ENCODE data around the gene SLC16A7. TPM values are rescaled to one million over a fixed set of nuclear protein-coding genes. Genes with fewer than 3 reads are reported as not detected.

SLC16A7 gene
- total RNA-seq (2013; cell fraction: nucleolus; rRNA removed): 27.9 and 41.1 TPM in 2 replicates
- total RNA-seq (2014; rRNA removed) (11.0 and 11.1 TPM in 2 replicates), total RNA-seq (2014; rRNA removed; fragmentation: Illumina TruSeq; extraction: Trizol) (11.9 and 12.9 TPM in 2 replicates), total RNA-seq (2021) (10.6 and 12.5 TPM in 2 replicates), polyA plus RNA-seq (2011; rRNA removed) (10.7 and 15.6 TPM in 2 replicates), polyA plus RNA-seq (2014; fragmentation: Illumina TruSeq; extraction: Trizol) (5.1 and 6.5 TPM in 2 replicates), polyA plus RNA-seq (2014; fragmentation: Nextera tagmentation; extraction: Ambion mirVana) (1 to 10 TPM; 1.5 to 4.2 TPM), polyA plus RNA-seq (2014; rRNA removed) (4.7 and 5.3 TPM in 2 replicates), polyA plus RNA-seq (2016; fragmentation: Nextera tagmentation; extraction: Ambion mirVana) (1 to 10 TPM; 5.2 to 6.8 TPM), polyA minus RNA-seq (2011; rRNA and poly(A)+ RNA removed) (27.7 and 35.1 TPM in 2 replicates), Bru-seq, nascent RNA (percentile 58 among the genes with signal in this experiment), BruChase-seq, experiment 1, labeled RNA remaining after a 6-hour chase (percentile 50 among the genes with signal in this experiment), BruChase-seq, experiment 2, labeled RNA remaining after a 2-hour chase (percentile 54 among the genes with signal in this experiment)
- polyA plus RNA-seq (2011; ENCODE audit: low read depth): 1.4 TPM
- 4.0 and 6.3 TPM in 2 replicates for polyA plus RNA-seq (2011; cell fraction: cytosol; rRNA removed)
- polyA plus RNA-seq (2011; cell fraction: nucleus; rRNA removed): 8.6 TPM in 2 replicates
- polyA plus RNA-seq (2012): 2.8 and 2.9 TPM in 2 replicates
- 9.2 and 12.3 TPM in 2 replicates for polyA minus RNA-seq (2011; cell fraction: cytosol; rRNA and poly(A)+ RNA removed)
- 36.3 and 47.2 TPM in 2 replicates for polyA minus RNA-seq (2011; cell fraction: nucleus; rRNA and poly(A)+ RNA removed)
- long read RNA-seq, experiment 1, partial matches to known transcripts: 0 of 1 reads
- long read RNA-seq, experiment 1, other reads (novel, unspliced or antisense): 0 of 1 reads
- long read RNA-seq, experiment 2, transcript SLC16A7-203 (6 exons, 1,969 nt): major isoform, 7 of 12 reads
- long read RNA-seq, experiment 2, partial matches to known transcripts: 0 of 12 reads
- long read RNA-seq, experiment 2, other reads (novel, unspliced or antisense): 5 of 12 reads

- TSS peak; percentile 49 for BruUV-seq (replicated peaks)
- WGBS (ENCODE audit: insufficient coverage, insufficient replicate concordance, low lambda C conversion rate, missing lambda C conversion rate): under 1% methylated on average over 38 of the region's 61 CpGs
- in situ Hi-C loops (cut with MboI) (no loop called here), intact Hi-C loops (cut with micrococcal nuclease; ENCODE audit: unreplicated experiment) (loop anchor here (5.0 kb wide), 2 partner anchors 181 to 196 kb away; no protein-coding TSS in a partner anchor)
- SMC1A ChIA-PET (ENCODE audit: uncharacterized antibody, unreplicated experiment): interaction anchor here (1.7 kb wide), 1 partner anchor 9 kb away, joined by 3 read pairs; no protein-coding TSS in a partner anchor
- Histone ChIP-seq H3K36me3 (ENCODE audit: control insufficient read depth in 2 of 2, insufficient read depth in 2 of 2, low read length in 1 of 2) (no peaks in the 10 kb centered on the region), H3K27me3 (replicated peaks in 1 of 2; ENCODE audit: control insufficient read depth in 2 of 2, insufficient read depth in 2 of 2, low read length in 1 of 2) (no peaks in the 10 kb centered on the region), H3K79me2 (ENCODE audit: control insufficient read depth, insufficient read depth, low read length) (no peaks in the 10 kb centered on the region; the same call in none of the 2 replicates), H3K9ac (ENCODE audit: control insufficient read depth, insufficient read depth, low read length) (peak within 1 kb of the TSS; percentile 82), H3K9me3 (replicated peaks; ENCODE audit: control insufficient read depth, insufficient read depth, low read length) (no peaks in the 10 kb centered on the region), H2AFZ (ENCODE audit: control insufficient read depth, low read depth, low read length) (peak within 1 kb of the TSS; percentile 95), H3K4me1 (ENCODE audit: control insufficient read depth, insufficient read depth, low read length) (no peaks in the 10 kb centered on the region), H3K4me3 (peak within 1 kb of the TSS; percentile 87), H3K4me2 (ENCODE audit: control insufficient read depth, insufficient read depth) (peak within 1 kb of the TSS; percentile 86), H3K27ac (ENCODE audit: control insufficient read depth, insufficient read depth) (peak within 1 kb of the TSS; percentile 89), H4K20me1 (ENCODE audit: control insufficient read depth, insufficient read depth) (no peaks in the 10 kb centered on the region)
- peak; percentile 72 for ATAC-seq
- FAIRE-seq: no peak
- CTCF ChIA-PET: no interaction called here
- RAD21 ChIA-PET (ENCODE audit: unreplicated experiment): interaction anchor here (1.5 kb wide), 1 partner anchor 41 kb away, joined by 3 read pairs; no protein-coding TSS in a partner anchor
- POLR2A ChIA-PET: no interaction called here
- no peak for DNase-seq (ENCODE audit: low read depth, low spot score)
- TF ChIP-seq TBL1XR1 (IDR thresholded peaks at IDR 0.05; ENCODE audit: low read depth, low read length) (0 out of 2 replicates have a peak, but pooled peaks have one; percentile 9), DPF2 (IDR thresholded peaks at IDR 0.05) (0 out of 2 replicates have a peak, but pooled peaks have one; percentile 27), TAF1 (IDR thresholded peaks at IDR 0.05; ENCODE audit: borderline replicate concordance, low read depth, low read length) (peak; percentile 83; the same call in 1 of the 2 replicates), MXI1 (IDR thresholded peaks at IDR 0.05; ENCODE audit: low read depth, low read length) (peak; percentile 35; the same call in 1 of the 2 replicates), POLR2AphosphoS5 (IDR thresholded peaks at IDR 0.05; ENCODE audit: low read length) (0 out of 2 replicates have a peak, but pooled peaks have one; percentile 18), NKRF (conservative IDR thresholded peaks at IDR 0.05) (peak; percentile 46; the same call in 1 of the 2 replicates), BHLHE40 (IDR thresholded peaks at IDR 0.05; ENCODE audit: borderline replicate concordance in 1 of 2, low read depth in 2 of 2, low read length in 1 of 2) (peak; percentile 65 to 84; a peak in 3 of 4 replicates), SPI1 (IDR thresholded peaks at IDR 0.05; ENCODE audit: borderline replicate concordance, insufficient read depth, low read depth, low read length) (no peak), E4F1 (IDR thresholded peaks at IDR 0.05; ENCODE audit: borderline replicate concordance, partially characterized antibody) (no peak), MEF2A (IDR thresholded peaks at IDR 0.05; ENCODE audit: insufficient read depth, low read depth, low read length) (0 out of 2 replicates have a peak, but pooled peaks have one; percentile 34), TCF7 (IDR thresholded peaks at IDR 0.05; ENCODE audit: borderline replicate concordance) (no peak), GATAD2B (conservative IDR thresholded peaks at IDR 0.05; ENCODE audit: low read depth) (0 out of 2 replicates have a peak, but pooled peaks have one; percentile 20), IKZF1 (conservative IDR thresholded peaks at IDR 0.05) (0 out of 2 replicates have a peak, but pooled peaks have one; percentile 20), POLR2A (IDR thresholded peaks at IDR 0.05; ENCODE audit: low read depth, low read length) (peak; percentile 73), RUNX3 (IDR thresholded peaks at IDR 0.05; ENCODE audit: low read length) (peak; percentile 58)
These were observed at the start of gene SLC16A7 for GRCh38 chr12:59595883-59596540. Gene SLC16A7, plus strand, starts transcription at chr12:59596029. Its CDS starts 108,773 bp downstream, at chr12:59704802.
